ENCODE measurements around the gene SFTPA1.
"Not testable (repeated sequence)": the region's sequence is repeated elsewhere in the genome, so short reads cannot be mapped to it uniquely, and the experiment has no call there.

The SFTPA1 gene

DNA sequence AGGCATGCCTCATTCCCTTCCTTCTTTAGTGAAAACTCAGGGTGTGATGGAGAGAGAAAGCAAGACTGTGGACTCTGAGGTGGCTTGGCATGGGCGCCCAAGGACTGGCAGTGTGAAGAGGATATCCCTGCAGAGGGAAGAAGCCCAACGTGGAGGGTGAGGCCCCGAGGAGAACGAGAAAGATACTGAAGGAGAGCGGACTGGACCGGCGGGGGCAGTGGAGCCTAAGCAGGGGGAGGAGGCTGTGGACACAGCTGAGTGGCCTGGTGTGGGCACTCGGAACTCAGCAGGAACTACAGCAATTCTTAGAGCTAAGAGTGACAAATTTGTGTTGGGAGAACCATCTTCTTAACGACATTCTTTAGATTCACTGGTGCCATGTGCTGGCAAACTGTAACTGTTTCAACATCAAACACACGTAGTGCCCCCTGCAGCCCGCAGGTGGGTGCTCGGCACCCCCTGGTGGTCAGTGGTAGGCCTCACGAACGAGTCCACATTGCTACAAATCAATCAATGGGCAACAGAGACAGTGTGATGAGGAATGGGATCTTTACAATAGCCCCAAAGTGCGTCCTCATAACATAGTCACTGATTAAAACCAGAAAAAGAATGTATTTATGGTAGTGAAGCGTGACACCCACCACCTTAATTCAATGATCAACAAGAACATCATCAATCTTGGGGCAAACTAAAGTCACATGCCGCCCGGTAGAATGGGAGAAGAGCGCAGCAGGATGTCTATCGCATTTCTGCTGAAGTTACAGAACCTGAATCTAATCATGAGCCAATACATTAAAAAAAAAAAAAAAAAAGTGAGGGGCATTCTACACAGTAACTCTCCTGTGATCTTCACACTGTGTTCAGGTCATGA is 2.0 kb upstream of the SFTPA1 start:
- DNase-seq (ENCODE audit: low read depth) = no peak
- H3K4me3 ChIP-seq (ENCODE audit: low read depth, low read length) = no peak overlapping the region

DNA sequence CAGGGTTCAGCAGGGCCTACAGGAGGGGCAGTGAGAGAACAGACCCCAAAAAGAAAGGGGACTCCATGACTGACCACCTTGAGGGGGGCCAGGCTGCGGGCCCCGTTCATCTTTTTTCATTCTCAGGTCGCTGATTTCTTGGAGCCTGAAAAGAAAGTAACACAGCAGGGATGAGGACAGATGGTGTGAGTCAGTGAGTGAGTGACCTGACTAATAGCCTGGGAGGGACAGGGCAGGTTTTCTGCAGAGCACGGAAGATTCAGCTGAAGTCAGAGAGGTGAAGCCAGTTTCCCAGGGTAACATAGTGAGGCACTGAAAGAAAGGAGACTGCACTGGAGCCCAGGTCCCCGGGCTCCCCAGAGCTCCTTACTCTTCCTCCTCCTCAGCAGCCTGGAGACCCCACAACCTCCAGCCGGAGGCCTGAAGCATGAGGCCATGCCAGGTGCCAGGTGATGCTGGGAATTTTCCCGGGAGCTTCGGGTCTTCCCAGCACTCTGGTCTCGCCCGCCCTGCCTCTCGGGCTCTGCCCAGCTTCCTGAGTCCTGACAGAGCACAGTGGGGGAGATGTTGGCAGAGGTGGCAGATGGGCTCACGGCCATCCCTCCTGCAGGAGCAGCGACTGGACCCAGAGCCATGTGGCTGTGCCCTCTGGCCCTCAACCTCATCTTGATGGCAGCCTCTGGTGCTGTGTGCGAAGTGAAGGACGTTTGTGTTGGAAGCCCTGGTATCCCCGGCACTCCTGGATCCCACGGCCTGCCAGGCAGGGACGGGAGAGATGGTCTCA is 646 bp downstream of the SFTPA1 start:
- H3K4me3 ChIP-seq (ENCODE audit: low read depth, low read length); DNase-seq (ENCODE audit: low read depth): not testable (repeated sequence)

DNA sequence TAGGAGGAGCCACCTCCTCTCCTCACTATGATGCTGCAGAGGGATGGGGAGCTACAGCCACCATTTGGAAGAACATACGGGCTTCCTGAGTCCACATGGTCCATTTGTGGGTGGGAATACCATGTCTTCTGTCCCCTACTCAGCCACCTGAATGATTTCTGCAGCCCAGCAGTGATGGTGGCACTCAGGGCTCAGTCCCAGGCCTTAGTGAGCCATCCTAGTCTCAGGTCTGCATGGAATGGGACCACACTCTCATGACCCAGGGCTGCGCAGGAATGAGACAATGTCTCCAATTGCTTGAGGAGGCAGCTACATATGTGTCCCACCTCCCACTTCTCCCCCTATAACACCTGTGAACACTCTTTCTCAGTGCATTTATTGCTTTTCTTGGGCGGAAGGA is 4.8 kb downstream of the SFTPA1 start:
- no peak overlapping the region for H3K4me3 ChIP-seq (ENCODE audit: low read depth, low read length)
- DNase-seq (ENCODE audit: low read depth) = no peak

DNA sequence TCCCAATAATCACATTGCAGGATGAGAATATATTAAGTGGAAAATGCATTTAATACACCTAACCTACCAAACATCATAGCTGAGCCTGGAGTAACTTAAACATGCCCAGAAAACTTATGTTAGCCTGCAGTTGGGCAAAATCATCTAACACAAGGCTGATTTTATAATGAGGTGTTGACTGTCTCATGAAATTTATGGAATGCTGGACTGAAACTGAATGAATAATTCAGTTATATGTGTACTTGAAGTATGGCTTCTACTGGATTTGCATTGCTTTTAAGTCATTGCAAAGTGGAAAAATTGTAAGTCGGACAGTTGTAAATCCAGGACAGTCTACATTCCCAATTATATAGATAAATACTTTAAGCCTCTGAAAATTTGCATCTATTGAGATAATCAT is 5.4 kb downstream of the SFTPA1 start:
- H3K4me3 ChIP-seq (ENCODE audit: low read depth, low read length) = no peak overlapping the region
- DNase-seq (ENCODE audit: low read depth) = no peak

DNA sequence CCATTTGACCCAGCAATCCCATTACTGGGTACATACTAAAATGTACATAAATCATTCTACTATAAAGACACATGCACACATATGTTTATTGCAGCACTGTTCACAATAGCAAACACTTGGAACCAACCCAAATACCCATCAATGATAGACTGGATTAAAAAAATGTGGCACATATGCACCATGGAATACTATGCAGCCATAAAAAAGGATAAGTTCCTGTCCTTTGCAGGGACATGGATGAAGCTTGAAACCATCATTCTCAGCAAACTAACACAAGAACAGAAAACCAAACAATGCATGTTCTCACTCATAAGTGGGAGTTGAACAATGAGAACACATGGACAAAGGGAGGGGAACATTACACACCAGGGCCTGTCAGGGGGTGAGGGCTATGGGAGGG is 12.9 kb downstream of the SFTPA1 start:
- DNase-seq (ENCODE audit: low read depth) = not testable (repeated sequence)

DNA sequence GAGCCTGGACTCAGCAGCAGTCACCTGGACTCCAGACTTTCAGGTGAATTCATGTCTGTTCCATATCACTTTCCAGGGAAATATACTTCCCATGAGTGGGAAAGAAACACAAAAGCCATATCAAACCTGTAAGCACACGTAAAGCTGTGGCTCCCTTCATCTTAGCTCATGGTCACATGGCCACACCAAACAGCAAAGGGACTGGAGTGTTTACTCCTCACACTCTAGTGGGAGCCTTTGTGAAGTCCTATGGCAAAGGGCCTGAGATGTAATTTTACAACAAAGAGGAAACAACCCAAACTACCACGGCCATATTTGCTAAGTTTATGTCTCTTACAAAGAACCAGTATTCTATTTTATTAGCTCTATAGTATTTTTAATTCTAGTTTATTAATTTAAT is 16.3 kb downstream of the SFTPA1 start:
- no peak for DNase-seq (ENCODE audit: low read depth)

More for the DNA sequence above, 12.9 kb downstream of the SFTPA1 start:
- not testable (repeated sequence) for H3K4me3 ChIP-seq (ENCODE audit: low read depth, low read length)

DNA sequence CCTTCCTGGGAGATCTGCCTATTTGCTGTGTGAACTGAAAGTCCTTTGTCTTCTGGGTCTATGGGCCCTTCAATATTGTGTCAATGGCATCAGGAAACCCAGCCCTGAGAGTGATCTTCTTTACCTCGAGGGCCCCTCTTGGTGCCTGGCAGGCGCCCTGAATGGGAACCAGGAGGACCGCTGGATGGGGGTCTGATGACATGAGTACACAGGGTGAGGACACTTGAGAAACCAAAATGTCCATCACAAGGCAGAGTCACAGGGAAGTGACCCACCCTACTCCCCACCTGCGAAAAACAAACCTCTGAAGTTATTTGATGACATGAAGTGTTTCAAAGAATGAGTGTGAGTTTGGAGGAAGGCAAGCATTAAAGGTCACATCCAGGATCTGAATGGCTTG is 17.3 kb downstream of the SFTPA1 start:
- no peak for DNase-seq (ENCODE audit: low read depth)
- H3K4me3 ChIP-seq (ENCODE audit: low read depth, low read length) = no peak overlapping the region

More for the DNA sequence above, 16.3 kb downstream of the SFTPA1 start:
- H3K4me3 ChIP-seq (ENCODE audit: low read depth, low read length) = no peak overlapping the region

DNA sequence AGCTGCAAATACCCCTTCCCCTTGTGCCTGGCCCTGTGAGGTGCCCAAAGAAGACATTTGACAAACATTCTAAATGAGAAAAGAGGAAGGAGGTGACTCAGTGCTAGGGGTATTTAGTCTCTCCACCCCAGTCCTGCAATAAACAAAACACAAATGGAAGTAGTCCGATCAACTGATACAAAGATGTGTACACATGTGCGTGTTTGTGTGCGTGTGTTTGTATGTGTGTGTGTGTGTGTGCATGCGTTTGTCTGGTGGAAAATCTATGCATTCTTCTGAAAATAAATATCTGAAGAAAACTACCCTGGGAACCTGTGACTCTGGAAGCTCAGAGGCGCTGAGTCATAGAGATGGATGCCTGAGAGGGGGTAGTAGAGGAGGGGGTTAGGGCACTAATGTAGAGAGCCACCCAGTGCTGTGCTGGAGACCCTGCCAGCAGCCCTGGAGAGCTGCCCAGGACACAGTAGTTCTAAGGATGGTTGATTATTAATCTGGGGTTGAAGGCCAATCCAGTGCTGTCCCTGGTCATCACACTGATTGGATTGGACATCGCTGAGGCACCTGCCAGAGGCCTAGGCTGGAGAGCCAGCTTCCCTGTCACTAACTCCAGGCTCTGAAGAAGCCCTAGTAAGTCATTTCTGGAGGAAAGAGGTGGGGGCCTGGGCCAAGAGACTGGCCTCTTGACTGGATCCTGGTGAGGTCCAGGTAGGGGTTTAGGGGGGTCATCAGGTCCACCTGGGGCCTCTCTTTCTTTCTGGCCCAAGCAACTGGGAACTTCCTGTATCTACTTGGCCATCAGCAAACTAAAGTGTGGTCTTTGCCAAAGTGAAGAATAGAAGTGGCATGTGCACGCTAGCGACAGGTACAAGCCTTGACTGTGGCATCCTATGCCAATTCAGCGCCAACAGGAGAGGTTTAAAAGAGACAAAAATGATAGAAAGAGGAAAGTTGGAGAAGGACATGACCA is 18.5 kb downstream of the SFTPA1 start:
- no peak for DNase-seq (ENCODE audit: low read depth)

DNA sequence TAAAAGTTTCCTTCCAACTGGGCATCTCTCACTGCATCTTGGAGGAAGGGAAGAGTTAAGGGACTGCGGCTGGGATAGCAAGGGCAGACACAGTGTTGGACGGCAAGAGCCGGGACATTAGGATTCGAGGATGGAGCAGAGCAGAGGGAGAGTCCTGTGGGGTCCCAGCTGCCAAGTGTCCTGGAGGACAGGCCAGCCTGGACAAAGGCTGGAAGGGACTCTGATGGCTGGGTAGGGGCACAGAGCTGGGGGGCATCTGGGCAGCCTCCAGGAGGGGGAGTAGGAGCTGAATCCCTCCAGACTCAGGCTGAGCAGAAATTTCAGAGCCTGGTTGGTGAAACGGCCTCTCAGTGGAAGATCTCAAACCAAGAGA is 19.2 kb downstream of the SFTPA1 start:
- DNase-seq (ENCODE audit: low read depth) = no peak
- no peak overlapping the region for H3K4me3 ChIP-seq (ENCODE audit: low read depth, low read length)

More for the DNA sequence above, 18.5 kb downstream of the SFTPA1 start:
- H3K4me3 ChIP-seq (ENCODE audit: low read depth, low read length) = no peak overlapping the region

DNA sequence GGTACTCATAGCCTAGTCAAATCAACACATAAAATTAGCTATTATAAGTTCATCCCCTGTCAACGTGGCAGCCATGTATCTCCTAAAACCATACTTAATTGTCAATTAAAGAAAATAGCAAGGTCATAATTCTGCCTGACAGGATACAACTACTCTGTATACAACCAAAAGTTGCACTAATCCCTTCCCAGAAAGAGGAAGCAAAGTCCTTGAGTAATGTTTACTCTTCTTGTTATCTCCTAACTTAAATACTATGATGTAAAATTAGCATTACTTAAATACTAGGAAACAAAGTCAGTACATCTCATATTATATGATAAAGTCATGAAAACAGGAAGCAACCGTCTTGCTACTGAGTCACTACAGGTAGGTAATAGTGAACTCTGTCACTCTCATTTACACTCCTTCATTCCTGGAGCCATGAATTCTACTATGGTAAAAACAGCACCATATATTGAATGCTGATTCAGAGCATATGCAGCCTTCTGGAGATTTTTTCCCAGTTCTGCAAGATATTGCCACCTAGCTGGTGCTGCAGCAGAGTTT is 26.0 kb downstream of the SFTPA1 start:
- DNase-seq (ENCODE audit: low read depth) = not testable (repeated sequence)

DNA sequence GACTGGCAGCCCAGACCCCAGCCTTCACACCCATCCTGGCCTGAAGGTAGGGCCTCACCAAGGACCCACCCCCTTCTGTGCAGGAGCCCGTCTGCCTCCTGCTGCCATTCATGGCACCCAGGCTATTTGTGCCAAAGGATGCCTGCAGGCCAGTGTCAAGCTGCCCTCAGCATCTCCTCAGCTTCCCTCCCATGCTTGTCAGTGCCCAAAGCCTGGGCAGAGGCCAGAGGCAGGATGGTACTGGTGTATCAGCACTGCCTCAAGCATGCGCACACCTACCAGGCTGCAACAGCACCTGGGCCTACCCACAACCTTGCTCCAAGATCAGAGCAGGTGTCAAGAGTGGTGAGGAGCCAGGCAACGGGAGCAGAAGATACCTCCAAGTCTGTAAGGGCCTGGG is 27.6 kb downstream of the SFTPA1 start:
- H3K4me3 ChIP-seq (ENCODE audit: low read depth, low read length) = no peak overlapping the region
- DNase-seq (ENCODE audit: low read depth) = no peak

More for the DNA sequence above, 26.0 kb downstream of the SFTPA1 start:
- H3K4me3 ChIP-seq (ENCODE audit: low read depth, low read length) = not testable (repeated sequence)

DNA sequence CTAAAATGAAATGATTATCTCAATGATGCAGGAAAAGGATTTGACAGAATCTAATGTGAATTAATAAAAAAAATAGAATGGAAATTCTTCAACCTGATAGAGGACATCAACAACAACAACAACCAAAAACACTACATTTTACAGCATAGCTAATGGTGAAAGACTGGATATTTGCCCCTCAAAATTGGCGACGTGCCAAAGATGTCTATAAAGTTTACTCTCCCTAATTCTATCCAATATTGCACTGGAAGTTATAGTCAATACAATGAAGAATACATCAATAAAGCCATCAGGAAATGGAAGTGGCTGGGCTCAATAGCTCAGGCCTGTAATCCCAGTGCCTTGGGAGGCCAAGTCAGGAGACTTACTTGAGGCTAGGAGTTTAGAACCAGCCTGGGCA is 42.0 kb downstream of the SFTPA1 start:
- DNase-seq (ENCODE audit: low read depth); H3K4me3 ChIP-seq (ENCODE audit: low read depth, low read length): not testable (repeated sequence)

DNA sequence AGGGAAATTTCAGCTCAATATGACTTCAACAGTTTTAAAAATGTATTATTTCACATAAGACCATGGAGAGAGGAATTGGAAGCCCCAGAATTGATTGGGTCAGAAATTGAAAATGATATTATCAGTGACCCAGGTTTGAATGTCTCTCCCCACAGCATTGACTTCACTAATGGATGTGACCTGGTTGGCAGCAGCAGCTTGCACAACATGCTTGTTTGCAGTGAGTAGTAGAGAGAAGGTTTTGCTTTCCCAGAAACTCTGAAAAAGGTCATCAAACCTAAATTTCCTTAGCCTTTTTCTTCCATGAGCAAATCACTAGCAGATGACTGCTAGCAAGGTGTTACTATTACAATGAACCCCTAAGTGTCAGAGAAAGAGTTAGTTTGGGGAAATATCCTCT is 52.5 kb downstream of the SFTPA1 start:
- DNase-seq (ENCODE audit: low read depth); H3K4me3 ChIP-seq (ENCODE audit: low read depth, low read length): not testable (repeated sequence)

DNA sequence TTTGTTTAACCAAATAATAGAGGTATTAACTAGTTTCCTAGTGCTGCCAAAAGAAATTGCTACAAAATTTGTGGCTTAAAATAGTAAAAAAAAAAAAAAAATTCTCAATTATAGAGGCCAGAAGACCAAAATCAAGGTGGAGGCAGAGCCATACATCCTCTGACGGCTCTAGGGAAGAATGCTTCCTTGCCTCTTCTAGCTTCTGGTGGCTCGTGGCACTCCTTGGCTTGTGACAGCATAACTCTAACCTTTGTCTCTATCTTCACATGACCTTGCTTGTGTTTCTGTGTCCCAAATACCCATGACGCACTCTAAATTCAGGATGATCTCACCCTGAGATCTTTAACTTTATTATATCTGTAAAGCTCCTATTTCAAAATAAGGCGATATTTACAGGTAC is 53.9 kb downstream of the SFTPA1 start:
- H3K4me3 ChIP-seq (ENCODE audit: low read depth, low read length); DNase-seq (ENCODE audit: low read depth): not testable (repeated sequence)

Measured in skeletal muscle cell (primary cell).